Smooth muscle cell of the brain vasculature (primary cell): ENCODE measurements around the gene EML5.

Experiments
- DNase-seq: peaks from one replicate; pipeline ENCODE4 v3.0.0-alpha.2; 2012; ENCODE audit warnings: low read depth, low spot score

EML5 gene

GRCh38 chr14:88617479-88617878 is 175.3 kb downstream of the EML5 start:
- no peak for DNase-seq

- DNase-seq = no peak
These were observed 176.1 kb downstream of the EML5 start for GRCh38 chr14:88616697-88617096.

- DNase-seq = peak; percentile 12
These were observed 178.4 kb downstream of the EML5 start for GRCh38 chr14:88614218-88614907.

GRCh38 chr14:88613552-88614010 is 179.2 kb downstream of the EML5 start:
- no peak for DNase-seq

GRCh38 chr14:88612981-88613380 is 179.8 kb downstream of the EML5 start:
- DNase-seq = no peak

- DNase-seq = no peak
These were observed 180.9 kb downstream of the EML5 start for GRCh38 chr14:88611878-88612277.

- DNase-seq = no peak
These were observed 184.9 kb downstream of the EML5 start for GRCh38 chr14:88607829-88608228.

GRCh38 chr14:88605594-88605993 is 187.2 kb downstream of the EML5 start:
- no peak for DNase-seq

- no peak for DNase-seq
These were observed 188.5 kb downstream of the EML5 start for GRCh38 chr14:88604212-88604611.

GRCh38 chr14:88599761-88600439 is 192.9 kb downstream of the EML5 start:
- no peak for DNase-seq

- no peak for DNase-seq
These were observed 193.4 kb downstream of the EML5 start for GRCh38 chr14:88599326-88599725.

- no peak for DNase-seq
These were observed 194.6 kb downstream of the EML5 start for GRCh38 chr14:88598097-88598675.

GRCh38 chr14:88597601-88598000 is 195.2 kb downstream of the EML5 start:
- DNase-seq = no peak

- DNase-seq = no peak
These were observed 195.7 kb downstream of the EML5 start for GRCh38 chr14:88597038-88597437.

- no peak for DNase-seq
These were observed 200.7 kb downstream of the EML5 start for GRCh38 chr14:88592031-88592430.

GRCh38 chr14:88590173-88590572 is 202.6 kb downstream of the EML5 start:
- peak; percentile 2 for DNase-seq

- DNase-seq = no peak
These were observed 204.7 kb downstream of the EML5 start for GRCh38 chr14:88588081-88588480.

GRCh38 chr14:88584451-88584850 is 208.3 kb downstream of the EML5 start:
- no peak for DNase-seq

GRCh38 chr14:88576222-88576621 is 216.5 kb downstream of the EML5 start:
- no peak for DNase-seq

- no peak for DNase-seq
These were observed 220.6 kb downstream of the EML5 start for GRCh38 chr14:88572117-88572516.

- DNase-seq = no peak
These were observed 224.6 kb downstream of the EML5 start for GRCh38 chr14:88568196-88568595.

- DNase-seq = no peak
These were observed 227.3 kb downstream of the EML5 start for GRCh38 chr14:88565427-88565826.

- DNase-seq = no peak
These were observed 228.9 kb downstream of the EML5 start for GRCh38 chr14:88563845-88564244.
